ENCODE results near the gene HSD17B10. TPM values are rescaled to one million over a fixed set of nuclear protein-coding genes. Genes with fewer than 3 reads are reported as not detected.
A peak's percentile ranks its signal among the peaks of the same experiment; 100 is the strongest.

Gene HSD17B10
- total and polyA plus RNA-seq, 2 experiments from 2014 or later: 78.9 to 121 TPM

DNA sequence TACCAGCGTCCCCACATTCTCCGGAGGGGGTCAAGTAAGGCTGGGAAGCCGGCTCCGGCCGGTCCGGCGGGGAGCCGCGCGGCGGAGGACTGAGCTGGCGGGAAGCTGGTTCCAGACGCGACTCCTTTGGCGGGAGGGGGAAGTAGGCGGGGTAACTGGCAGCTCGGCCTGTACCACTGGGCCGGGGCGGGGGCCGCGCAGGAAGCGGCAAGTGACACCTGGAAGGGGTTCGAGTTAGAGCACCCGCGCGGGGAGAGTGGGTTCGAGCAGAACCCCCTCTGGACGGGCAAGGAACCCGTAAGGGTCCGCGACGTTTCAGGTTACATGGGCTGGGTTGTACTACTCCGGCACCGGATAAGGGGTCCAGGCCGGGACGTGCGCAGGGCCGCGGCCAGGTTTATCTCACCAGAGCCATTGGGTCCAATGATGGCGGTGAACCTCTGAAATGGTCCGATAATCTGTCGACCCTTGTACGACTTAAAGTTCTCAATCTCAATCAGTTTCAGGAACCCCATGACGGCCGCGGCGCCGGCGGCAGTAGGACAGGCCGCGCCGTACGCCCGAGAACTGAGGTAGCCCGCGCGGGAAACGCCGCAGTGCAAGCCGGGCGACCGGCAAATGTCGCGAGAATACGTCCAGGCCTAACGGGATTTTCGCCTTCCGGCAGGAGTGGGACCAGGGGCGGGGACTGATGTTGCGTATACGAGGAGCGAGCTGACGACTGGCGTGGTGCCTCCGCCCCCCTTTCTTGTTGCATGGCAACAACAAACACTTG lies 11.9 kb downstream of the HSD17B10 start, which contains the start of gene SMC1A:
TSS of gene SMC1A (minus strand) at position 569 of the 775 bp plus-strand sequence. CDS start at position 515, 54 bp downstream.
- Histone ChIP-seq H3K9me2 (ENCODE audit: insufficient read depth) (no peaks in the 10 kb centered on the region), H4K20me1 (replicated peaks; ENCODE audit: insufficient read depth) (peaks cover 4% of the 10 kb centered on the region), H3F3A (replicated peaks; ENCODE audit: low read depth) (no peaks in the 10 kb centered on the region), H3K27me3 (ENCODE audit: insufficient read depth) (no peaks in the 10 kb centered on the region), H3K27ac (ENCODE audit: low read depth) (peak within 1 kb of the TSS; percentile 97), H3K36me3 (ENCODE audit: insufficient read depth) (no peaks in the 10 kb centered on the region), H3K4me3 (peak within 1 kb of the TSS; percentile 82), H2AFZ (peak within 1 kb of the TSS; percentile 93), H3K4me2 (peak within 1 kb of the TSS; percentile 79), H3K79me2 (replicated peaks; ENCODE audit: insufficient read depth) (peaks cover 45% of the 10 kb centered on the region), H3K4me1 (ENCODE audit: insufficient read depth) (peaks cover 5% of the 10 kb centered on the region; the same call in 1 of the 2 replicates)
- Mint-ChIP-seq H3K4me1 (peaks cover 12% of the 10 kb centered on the region), H3K36me3 (ENCODE audit: low read depth) (peaks cover 13% of the 10 kb centered on the region; the same call in 2 of the 3 replicates), H3K9me3 (no peaks in the 10 kb centered on the region), H3K27me3 (ENCODE audit: insufficient read depth, low read depth, poor library complexity) (peaks cover 4% of the 10 kb centered on the region), H3K27ac (peak within 1 kb of the TSS; percentile 99), H3K4me3 (peak within 1 kb of the TSS; percentile 99)
- DNase-seq (ENCODE audit: low spot score): peak; percentile 97
- TF ChIP-seq, protein P1, sequence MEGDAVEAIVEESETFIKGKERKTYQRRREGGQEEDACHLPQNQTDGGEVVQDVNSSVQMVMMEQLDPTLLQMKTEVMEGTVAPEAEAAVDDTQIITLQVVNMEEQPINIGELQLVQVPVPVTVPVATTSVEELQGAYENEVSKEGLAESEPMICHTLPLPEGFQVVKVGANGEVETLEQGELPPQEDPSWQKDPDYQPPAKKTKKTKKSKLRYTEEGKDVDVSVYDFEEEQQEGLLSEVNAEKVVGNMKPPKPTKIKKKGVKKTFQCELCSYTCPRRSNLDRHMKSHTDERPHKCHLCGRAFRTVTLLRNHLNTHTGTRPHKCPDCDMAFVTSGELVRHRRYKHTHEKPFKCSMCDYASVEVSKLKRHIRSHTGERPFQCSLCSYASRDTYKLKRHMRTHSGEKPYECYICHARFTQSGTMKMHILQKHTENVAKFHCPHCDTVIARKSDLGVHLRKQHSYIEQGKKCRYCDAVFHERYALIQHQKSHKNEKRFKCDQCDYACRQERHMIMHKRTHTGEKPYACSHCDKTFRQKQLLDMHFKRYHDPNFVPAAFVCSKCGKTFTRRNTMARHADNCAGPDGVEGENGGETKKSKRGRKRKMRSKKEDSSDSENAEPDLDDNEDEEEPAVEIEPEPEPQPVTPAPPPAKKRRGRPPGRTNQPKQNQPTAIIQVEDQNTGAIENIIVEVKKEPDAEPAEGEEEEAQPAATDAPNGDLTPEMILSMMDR (conservative IDR thresholded peaks at IDR 0.05; ENCODE audit: low read depth in 2 of 2): no peak
- no peak for TF ChIP-seq STAT1 (IDR thresholded peaks at IDR 0.05; ENCODE audit: unreplicated experiment)
- peak; percentile 54; the same call in 1 of the 2 replicates for TF ChIP-seq CREB1 (CRISPR knock-in tag; IDR thresholded peaks at IDR 0.05; ENCODE audit: low read depth)
- peak; percentile 67 for TF ChIP-seq POLR2AphosphoS5 (IDR thresholded peaks at IDR 0.05; ENCODE audit: low read depth)
- ATAC-seq: peak; percentile 84

DNA sequence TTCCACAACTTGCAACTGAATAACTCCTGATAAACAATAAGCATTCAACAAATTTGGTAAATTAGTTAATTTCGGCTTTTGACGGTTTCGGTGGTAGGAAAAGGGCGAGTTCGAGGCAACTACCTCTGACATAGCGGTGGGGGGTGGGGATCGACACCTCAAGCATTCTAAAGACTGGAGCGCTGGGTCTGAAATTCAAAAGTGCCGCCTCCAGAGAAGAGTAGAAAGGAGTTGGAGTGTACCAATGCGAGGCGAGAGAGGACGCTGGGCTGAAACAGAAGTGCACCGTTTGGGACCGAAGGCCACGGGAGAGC lies 12.4 kb downstream of the HSD17B10 start:
- Mint-ChIP-seq H3K27me3 (ENCODE audit: insufficient read depth, low read depth, poor library complexity) (peaks cover 4% of the 10 kb centered on the region), H3K36me3 (ENCODE audit: low read depth) (peaks cover 13% of the 10 kb centered on the region; the same call in 1 of the 3 replicates), H3K9me3 (no peaks in the 10 kb centered on the region), H3K4me3 (peak overlapping the region; percentile 99), H3K27ac (peak overlapping the region; percentile 99), H3K4me1 (peaks cover 12% of the 10 kb centered on the region)
- no peaks in the 10 kb centered on the region for H3K27me3 ChIP-seq (ENCODE audit: insufficient read depth)
- no peaks in the 10 kb centered on the region for H3F3A ChIP-seq (replicated peaks; ENCODE audit: low read depth)
- peaks cover 50% of the 10 kb centered on the region for H3K79me2 ChIP-seq (replicated peaks; ENCODE audit: insufficient read depth)
- peak overlapping the region; percentile 82 for H3K4me3 ChIP-seq
- no peaks in the 10 kb centered on the region for H3K9me2 ChIP-seq (ENCODE audit: insufficient read depth)
- peak; percentile 18 for ATAC-seq
- peak overlapping the region; percentile 79 for H3K4me2 ChIP-seq
- H3K27ac ChIP-seq (ENCODE audit: low read depth): peak overlapping the region; percentile 97
- H3K36me3 ChIP-seq (ENCODE audit: insufficient read depth): no peaks in the 10 kb centered on the region
- no peak for DNase-seq (ENCODE audit: low spot score)
- H2AFZ ChIP-seq: peak overlapping the region; percentile 70; the same call in 1 of the 2 replicates
- H4K20me1 ChIP-seq (replicated peaks; ENCODE audit: insufficient read depth): peaks cover 6% of the 10 kb centered on the region
- H3K4me1 ChIP-seq (ENCODE audit: insufficient read depth): peaks cover 5% of the 10 kb centered on the region; the same call in 1 of the 2 replicates
- TF ChIP-seq, protein P2, sequence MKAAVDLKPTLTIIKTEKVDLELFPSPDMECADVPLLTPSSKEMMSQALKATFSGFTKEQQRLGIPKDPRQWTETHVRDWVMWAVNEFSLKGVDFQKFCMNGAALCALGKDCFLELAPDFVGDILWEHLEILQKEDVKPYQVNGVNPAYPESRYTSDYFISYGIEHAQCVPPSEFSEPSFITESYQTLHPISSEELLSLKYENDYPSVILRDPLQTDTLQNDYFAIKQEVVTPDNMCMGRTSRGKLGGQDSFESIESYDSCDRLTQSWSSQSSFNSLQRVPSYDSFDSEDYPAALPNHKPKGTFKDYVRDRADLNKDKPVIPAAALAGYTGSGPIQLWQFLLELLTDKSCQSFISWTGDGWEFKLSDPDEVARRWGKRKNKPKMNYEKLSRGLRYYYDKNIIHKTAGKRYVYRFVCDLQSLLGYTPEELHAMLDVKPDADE (IDR thresholded peaks at IDR 0.05): no peak
- no peak for TF ChIP-seq ZNF114 (CRISPR knock-in tag; IDR thresholded peaks at IDR 0.05)
- TF ChIP-seq, protein P3, sequence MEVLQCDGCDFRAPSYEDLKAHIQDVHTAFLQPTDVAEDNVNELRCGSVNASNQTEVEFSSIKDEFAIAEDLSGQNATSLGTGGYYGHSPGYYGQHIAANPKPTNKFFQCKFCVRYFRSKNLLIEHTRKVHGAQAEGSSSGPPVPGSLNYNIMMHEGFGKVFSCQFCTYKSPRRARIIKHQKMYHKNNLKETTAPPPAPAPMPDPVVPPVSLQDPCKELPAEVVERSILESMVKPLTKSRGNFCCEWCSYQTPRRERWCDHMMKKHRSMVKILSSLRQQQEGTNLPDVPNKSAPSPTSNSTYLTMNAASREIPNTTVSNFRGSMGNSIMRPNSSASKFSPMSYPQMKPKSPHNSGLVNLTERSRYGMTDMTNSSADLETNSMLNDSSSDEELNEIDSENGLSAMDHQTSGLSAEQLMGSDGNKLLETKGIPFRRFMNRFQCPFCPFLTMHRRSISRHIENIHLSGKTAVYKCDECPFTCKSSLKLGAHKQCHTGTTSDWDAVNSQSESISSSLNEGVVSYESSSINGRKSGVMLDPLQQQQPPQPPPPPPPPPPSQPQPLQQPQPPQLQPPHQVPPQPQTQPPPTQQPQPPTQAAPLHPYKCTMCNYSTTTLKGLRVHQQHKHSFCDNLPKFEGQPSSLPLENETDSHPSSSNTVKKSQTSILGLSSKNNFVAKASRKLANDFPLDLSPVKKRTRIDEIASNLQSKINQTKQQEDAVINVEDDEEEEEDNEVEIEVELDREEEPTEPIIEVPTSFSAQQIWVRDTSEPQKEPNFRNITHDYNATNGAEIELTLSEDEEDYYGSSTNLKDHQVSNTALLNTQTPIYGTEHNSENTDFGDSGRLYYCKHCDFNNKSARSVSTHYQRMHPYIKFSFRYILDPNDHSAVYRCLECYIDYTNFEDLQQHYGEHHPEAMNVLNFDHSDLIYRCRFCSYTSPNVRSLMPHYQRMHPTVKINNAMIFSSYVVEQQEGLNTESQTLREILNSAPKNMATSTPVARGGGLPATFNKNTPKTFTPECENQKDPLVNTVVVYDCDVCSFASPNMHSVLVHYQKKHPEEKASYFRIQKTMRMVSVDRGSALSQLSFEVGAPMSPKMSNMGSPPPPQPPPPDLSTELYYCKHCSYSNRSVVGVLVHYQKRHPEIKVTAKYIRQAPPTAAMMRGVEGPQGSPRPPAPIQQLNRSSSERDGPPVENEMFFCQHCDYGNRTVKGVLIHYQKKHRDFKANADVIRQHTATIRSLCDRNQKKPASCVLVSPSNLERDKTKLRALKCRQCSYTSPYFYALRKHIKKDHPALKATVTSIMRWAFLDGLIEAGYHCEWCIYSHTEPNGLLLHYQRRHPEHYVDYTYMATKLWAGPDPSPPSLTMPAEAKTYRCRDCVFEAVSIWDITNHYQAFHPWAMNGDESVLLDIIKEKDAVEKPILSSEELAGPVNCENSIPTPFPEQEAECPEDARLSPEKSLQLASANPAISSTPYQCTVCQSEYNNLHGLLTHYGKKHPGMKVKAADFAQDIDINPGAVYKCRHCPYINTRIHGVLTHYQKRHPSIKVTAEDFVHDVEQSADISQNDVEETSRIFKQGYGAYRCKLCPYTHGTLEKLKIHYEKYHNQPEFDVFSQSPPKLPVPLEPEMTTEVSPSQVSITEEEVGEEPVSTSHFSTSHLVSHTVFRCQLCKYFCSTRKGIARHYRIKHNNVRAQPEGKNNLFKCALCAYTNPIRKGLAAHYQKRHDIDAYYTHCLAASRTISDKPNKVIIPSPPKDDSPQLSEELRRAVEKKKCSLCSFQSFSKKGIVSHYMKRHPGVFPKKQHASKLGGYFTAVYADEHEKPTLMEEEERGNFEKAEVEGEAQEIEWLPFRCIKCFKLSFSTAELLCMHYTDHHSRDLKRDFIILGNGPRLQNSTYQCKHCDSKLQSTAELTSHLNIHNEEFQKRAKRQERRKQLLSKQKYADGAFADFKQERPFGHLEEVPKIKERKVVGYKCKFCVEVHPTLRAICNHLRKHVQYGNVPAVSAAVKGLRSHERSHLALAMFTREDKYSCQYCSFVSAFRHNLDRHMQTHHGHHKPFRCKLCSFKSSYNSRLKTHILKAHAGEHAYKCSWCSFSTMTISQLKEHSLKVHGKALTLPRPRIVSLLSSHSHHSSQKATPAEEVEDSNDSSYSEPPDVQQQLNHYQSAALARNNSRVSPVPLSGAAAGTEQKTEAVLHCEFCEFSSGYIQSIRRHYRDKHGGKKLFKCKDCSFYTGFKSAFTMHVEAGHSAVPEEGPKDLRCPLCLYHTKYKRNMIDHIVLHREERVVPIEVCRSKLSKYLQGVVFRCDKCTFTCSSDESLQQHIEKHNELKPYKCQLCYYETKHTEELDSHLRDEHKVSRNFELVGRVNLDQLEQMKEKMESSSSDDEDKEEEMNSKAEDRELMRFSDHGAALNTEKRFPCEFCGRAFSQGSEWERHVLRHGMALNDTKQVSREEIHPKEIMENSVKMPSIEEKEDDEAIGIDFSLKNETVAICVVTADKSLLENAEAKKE (CRISPR knock-in tag; IDR thresholded peaks at IDR 0.05): no peak
- no peak for TF ChIP-seq NANOG (IDR thresholded peaks at IDR 0.05; ENCODE audit: borderline replicate concordance)

Measured in GM23338 (cell line).